ENCODE results near the gene CERKL. TPM values are rescaled to one million over a fixed set of nuclear protein-coding genes. Genes with fewer than 3 reads are reported as not detected.
A peak's percentile ranks its signal among the peaks of the same experiment; 100 is the strongest.

Gene CERKL
- total and polyA plus RNA-seq, 2 of the 13 experiments (the other 11 are each of a cell fraction or from before 2014, with no cell fraction given) = not detected

- TF ChIP-seq KDM5B (CRISPR knock-in tag; IDR thresholded peaks at IDR 0.05; ENCODE audit: borderline replicate concordance) = peak; percentile 87
- TF ChIP-seq PHF5A (CRISPR knock-in tag; IDR thresholded peaks at IDR 0.05; ENCODE audit: low read depth, unreplicated experiment) = no peak
- no peak; the same call in 1 of the 2 replicates for TF ChIP-seq PRDM10 (CRISPR knock-in tag; IDR thresholded peaks at IDR 0.05; ENCODE audit: low read depth)
- TF ChIP-seq NFE2 (CRISPR knock-in tag; IDR thresholded peaks at IDR 0.05) = no peak
- TF ChIP-seq TEAD2 (CRISPR knock-in tag; IDR thresholded peaks at IDR 0.05) = peak; percentile 94
- TF ChIP-seq SAP130 (CRISPR knock-in tag; IDR thresholded peaks at IDR 0.05; ENCODE audit: low read depth) = peak; percentile 70
- TF ChIP-seq ZNF407 (CRISPR knock-in tag; IDR thresholded peaks at IDR 0.05; ENCODE audit: not compliant biosample characterization) = no peak
- TF ChIP-seq ZNF136 (CRISPR knock-in tag; IDR thresholded peaks at IDR 0.05; ENCODE audit: low read depth) = no peak
- TF ChIP-seq SPEN (CRISPR knock-in tag; IDR thresholded peaks at IDR 0.05; ENCODE audit: low read depth) = peak; percentile 37; the same call in 1 of the 2 replicates
- TF ChIP-seq ATF4 (CRISPR knock-in tag; IDR thresholded peaks at IDR 0.05) = peak in 1 of 2 experiments; percentile 43; a peak in 1 of 4 replicates
- TF ChIP-seq THAP8 (CRISPR knock-in tag; IDR thresholded peaks at IDR 0.05; ENCODE audit: borderline replicate concordance) = no peak
- peak; percentile 93; the same call in 1 of the 2 replicates for TF ChIP-seq MTF1 (CRISPR knock-in tag; IDR thresholded peaks at IDR 0.05)
- peak; percentile 45; the same call in 1 of the 2 replicates for TF ChIP-seq RARG (CRISPR knock-in tag; IDR thresholded peaks at IDR 0.05; ENCODE audit: low read depth)
- 0 out of 2 replicates have a peak, but pooled peaks have one; percentile 86 for TF ChIP-seq ZNF75D (CRISPR knock-in tag; IDR thresholded peaks at IDR 0.05; ENCODE audit: borderline replicate concordance)
- peak; percentile 91 for TF ChIP-seq XBP1 (CRISPR knock-in tag; IDR thresholded peaks at IDR 0.05)
These were observed 21.1 kb upstream of the CERKL start (continued) for GRCh38 chr2:181677912-181678586.
